NCI-H128 (cell line): Measurements from ENCODE around the gene ENTPD8.

Source experiments
- DNase-seq: peaks from one replicate; lab custom pipeline; 2025; ENCODE audit not compliant: unreplicated experiment; lab: John Stamatoyannopoulos, UW

Gene ENTPD8

DNA sequence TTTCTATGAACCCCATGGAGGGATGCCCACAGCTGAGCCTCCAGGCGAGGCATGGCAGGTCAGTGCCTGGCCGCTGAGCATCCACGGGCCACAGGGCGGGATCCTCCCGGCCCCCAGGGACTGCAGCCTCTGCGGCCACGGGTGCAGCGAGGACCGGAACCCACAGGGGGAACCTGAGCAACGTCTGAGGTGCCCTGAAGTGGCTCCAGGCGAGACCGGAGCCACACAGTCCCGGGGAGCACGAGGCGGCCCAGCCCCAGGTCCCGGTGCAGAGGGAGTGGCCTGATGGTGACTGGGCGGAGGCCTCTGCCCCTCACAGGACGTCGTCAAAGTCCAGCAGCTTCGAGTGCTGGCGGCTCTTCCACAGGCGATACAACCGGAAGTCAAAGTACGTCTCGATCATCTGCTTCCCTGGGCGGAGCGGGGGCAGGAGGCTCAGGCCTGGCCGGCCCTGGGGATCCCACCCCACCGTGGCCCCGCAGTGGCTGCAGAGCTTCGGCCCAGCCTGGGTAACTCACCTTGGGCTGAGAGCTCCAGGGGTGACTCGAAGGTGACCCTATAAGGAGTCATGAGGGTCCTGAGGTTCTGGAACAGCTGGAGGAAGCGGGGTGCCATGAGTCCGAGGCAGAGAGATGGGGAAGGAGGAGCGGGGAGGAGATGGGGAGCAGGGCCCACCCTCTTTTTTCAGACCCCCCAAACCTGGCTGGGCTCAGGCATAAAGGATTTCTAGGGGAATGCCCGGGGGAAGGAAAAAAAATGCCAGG is 8.1 kb upstream of the ENTPD8 start:
- no peak for DNase-seq

DNA sequence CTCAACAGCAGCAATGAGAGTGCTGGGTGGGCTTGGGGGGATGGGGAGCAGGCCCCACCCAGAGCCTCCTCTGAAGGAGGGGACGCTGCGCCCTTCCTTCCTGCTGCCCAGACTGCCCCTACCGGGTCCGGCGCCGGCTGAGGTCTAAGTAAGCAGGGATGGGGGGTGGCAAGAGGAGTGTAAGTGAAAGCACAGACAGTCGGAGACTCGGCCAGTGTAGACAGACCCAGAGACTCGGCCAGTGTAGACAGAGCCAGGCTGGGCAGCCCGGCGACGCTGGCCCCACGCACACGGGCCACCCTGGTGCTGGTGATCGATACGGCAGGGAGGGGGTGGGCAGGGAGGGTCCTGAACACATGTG is 7.4 kb upstream of the ENTPD8 start:
- no peak for DNase-seq

DNA sequence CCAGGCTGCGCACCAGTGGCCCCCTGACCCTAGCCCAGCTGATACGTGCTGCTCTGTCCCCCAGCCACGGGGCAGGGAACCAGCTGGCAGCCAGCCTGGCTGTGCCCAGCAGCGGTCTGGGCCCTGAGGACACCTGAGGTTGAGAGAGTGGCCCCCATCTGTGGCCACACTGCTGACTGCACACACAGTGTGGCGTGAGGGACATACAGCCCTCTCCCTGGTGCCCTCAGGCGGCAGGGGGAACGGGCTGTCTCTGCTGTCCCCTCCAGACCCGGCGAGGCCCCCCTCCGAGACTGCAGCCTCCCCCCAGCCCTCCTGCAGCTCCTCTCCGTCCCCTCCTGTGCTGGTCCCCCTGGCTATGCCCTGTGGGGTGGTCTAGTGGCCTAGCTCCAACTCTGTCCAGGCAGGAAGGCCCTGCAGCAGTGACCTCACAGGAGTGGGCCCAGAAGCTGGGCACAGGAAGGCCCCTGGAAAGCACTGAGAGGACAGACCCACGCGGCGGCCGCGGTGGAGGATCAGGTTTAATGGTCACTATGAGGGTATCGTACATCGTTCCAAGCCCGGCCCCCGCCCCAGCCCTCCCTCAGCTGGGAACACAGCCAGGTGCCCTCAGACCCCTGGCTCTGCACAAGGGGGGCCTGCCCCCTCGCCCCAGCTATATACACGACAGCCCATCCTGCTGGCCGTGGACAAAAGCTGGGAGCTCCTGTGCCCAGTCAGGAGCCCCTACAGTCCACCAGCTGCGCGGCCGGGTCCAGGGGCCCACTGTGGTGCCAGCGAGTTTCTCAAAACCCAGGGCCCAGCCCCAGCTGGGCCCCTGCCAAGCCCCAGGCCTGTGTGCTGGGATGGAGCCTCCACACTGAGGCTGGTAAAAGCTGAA is 6.8 kb upstream of the ENTPD8 start:
- no peak for DNase-seq

DNA sequence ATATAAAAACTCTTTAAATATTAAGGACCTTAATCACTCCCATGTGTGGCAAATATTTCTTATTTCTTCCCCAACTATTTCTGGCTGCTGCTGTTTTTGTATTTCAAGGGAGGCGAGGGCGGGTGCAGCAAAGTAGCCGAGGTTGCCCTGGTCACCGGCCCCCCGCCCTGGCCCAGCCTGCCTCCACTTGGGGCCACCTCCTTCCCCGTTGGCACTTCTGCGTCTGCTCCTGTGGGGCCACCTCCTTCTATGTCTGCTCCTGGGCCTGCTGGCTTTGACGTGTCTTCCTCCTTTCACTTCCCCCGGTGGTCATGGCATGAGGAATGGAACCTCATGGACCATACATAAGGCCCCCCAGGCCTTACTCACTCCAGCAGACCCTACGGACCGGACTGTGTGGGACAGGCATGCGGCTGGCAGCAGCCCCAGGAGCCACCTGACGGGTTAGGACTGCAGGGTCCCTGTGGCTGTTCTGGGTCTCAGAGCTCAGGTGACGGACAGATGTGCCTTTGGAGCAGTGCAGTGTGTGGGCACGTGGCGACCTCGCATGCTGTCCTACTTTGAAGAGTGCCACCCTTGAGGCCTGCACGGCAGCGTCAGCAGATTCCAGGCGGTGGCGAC is 5.8 kb upstream of the ENTPD8 start:
- DNase-seq, result no peak

DNA sequence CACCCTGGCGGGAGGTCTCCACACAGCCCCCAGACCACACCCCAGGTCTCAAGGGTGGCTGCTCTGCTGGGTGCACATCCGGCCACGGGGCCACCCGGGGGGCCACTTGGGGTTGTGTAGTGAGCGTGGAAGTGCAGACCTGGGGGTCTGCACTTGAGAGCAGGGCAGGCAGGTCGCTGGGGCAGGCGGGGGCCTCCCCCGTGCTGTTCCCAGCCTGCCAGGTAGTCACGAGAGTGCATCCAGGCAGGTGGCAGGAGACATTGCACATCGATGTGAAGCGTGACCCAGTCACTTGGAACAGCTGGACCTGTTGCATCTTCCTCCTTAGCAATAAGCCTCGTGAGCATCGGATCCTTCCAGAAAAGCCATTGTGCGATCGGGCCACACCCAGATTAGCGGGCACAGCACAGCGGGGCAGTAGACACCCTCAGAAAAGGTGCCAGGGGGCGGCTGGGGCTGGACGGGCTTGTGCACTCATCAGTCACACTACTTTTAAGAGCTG is 4.8 kb upstream of the ENTPD8 start:
- no peak for DNase-seq

DNA sequence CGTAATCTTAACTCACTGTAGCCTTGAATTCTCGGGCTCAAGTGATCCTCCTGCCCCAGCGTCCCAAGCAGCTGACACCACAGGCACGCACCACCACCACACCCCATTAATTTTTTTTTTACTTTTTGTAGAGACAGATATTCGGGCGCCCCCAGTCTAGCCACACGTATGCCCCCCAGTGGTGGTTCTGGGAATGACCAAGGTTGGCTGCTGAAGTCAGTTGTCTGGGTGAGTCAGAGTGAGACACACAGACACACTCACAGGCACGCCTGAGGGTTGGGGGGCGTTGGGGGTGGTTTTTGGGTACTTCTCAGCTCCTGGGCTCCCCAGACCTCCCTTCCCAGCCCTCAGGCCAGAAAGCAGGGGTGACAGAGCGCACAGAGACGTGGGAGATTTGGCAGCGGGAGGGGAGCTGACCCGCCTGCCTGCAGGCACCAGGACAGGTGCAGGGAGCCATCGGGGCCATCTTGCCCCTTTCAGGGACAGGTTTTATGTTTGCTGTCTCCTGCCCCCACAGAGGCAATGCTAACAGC is 4.2 kb upstream of the ENTPD8 start:
- peak; percentile 74 for DNase-seq

DNA sequence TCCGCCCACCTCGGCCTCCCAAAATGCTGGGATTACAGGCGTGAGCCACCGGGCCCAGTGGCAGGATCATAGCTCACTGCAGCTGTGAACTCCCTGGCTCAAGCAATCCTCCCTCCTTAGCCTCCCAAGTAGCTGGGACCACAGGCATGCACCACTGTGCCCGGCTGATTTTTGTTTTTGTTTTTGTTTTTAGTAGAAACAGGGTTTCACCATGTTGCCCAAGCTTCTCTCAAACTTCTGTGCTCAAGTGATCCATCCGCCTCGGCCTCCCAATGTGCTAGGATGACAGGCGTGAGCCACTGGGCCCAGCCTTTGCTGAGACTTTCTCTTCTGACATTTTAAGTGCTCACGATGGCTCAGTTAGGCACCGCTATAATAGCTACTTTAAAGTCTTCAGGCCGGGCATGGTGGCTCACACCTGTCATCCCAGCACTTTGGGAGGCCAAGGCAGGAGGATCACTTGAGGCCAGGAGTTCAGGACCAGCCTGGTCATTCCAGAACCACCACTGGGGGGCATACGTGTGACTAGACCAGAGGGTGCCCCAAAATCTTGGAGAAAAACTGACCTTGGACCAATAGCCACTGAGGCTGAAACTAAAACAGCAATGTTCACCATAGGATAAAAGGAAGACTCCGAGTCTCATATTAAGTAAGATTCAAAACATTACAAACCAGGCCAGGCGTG is 3.1 kb upstream of the ENTPD8 start:
- DNase-seq, result no peak

DNA sequence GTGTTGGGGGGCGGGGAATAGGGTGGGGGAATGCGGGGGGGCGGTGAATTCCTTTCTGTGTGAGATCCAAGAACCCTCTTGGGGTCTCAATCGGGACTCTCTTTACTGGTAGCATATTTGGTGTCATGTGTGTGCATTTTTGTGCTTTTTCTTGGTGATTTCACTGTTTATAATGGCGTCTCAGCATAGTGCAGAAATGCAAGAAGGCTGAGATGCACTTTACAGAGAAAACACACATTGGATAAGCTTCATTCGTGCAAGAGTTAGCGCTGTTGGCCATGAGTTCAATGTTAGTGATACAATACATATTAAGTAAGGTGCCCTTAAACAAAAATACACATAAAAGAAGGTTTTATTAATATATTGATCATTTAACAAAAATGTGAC is 771 bp upstream of the ENTPD8 start:
- DNase-seq, result no peak

DNA sequence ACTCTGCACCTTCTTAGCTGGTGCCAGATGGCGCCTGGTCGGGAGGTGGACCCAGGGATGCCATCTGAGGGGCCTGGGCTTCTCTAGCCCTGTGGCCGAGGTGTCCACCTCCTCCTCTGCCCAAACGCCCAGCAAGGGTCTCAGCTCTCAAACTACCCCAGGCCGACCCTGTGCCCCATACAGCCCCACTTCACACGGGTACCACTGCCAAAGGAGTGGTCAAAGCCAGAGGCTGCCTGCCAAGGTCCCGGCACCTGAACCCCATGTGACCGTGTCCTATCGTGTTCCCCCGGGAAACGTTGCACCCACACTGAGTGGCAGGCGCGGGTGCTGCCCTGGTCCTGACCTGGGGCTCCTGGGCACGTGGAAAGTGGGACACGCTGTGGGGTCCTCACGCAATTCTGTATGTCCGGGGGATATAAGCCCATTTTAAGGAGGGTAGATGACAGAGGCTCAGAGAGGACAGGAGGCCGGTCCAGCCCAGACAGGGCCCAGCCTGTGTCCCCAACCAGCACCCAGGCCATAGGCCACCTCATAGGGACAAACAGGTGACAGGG is 1.9 kb downstream of the ENTPD8 start:
- no peak for DNase-seq

DNA sequence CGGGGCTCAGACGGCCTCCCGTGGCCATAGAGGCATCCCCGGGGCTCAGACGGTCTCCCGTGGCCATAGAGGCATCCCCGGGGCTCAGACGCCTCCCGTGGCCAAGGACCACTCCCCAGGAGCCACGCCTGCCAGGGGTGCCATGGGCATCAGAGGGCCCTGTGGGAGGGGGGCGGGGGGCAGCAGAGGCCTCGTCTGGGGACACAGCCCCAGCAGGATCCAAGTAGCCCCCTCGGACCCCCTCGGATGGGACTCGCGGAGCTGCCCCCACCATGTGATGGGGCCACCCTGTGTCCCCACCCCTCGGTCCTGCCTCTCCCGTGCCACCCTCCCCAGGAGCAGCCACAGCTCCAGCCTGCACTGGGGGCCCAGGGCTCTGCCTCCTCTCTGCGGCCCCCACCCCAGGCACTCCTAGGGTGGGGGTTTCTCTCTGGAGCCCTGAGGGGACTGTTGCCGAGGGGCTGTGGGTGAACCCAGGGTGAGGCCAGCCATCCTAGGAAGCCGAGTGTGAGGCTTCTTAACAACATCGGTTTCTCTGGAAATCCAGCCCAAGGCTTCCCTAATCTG is 2.5 kb downstream of the ENTPD8 start:
- DNase-seq, result no peak

DNA sequence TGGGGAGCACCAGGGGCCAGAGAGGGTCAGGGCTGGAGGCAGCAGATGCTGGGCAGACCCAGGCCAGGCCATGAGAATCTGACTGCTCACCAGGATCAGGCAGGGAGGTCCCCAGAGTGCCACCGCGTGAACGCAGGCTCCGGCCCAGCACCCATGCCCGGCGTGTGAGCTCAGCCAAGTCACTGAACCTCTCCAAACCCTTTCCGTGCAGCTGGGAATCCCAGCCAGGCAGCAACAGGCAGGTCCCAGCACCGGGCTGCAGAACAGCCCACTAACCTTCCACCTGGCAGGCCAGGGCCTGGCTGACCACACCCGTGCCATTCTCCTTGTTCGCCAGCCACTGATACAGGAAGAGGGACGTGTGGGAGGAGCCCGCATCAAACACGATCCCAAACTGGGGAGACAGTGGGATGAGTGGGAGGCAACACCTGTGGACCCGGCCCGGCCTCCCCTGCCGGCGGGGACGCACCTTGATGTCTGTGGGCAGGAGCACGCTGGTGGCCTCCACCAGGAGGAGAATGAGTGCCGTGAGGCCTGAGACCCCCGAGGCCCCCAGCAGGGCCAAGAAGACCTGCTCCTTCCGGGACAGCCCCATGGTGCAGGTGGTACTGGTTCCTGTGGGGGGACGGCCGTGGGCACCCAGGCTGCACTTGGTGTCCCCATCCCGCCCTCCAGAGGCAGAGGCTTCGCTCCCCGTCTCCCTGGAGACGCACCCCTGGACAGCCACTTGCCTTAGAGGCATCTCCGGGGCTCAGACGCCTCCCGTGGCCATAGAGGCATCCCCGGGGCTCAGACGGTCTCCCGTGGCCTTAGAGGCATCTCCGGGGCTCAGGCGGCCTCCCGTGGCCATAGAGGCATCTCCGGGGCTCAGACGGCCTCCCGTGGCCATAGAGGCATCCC is 3.2 kb downstream of the ENTPD8 start:
- no peak for DNase-seq

DNA sequence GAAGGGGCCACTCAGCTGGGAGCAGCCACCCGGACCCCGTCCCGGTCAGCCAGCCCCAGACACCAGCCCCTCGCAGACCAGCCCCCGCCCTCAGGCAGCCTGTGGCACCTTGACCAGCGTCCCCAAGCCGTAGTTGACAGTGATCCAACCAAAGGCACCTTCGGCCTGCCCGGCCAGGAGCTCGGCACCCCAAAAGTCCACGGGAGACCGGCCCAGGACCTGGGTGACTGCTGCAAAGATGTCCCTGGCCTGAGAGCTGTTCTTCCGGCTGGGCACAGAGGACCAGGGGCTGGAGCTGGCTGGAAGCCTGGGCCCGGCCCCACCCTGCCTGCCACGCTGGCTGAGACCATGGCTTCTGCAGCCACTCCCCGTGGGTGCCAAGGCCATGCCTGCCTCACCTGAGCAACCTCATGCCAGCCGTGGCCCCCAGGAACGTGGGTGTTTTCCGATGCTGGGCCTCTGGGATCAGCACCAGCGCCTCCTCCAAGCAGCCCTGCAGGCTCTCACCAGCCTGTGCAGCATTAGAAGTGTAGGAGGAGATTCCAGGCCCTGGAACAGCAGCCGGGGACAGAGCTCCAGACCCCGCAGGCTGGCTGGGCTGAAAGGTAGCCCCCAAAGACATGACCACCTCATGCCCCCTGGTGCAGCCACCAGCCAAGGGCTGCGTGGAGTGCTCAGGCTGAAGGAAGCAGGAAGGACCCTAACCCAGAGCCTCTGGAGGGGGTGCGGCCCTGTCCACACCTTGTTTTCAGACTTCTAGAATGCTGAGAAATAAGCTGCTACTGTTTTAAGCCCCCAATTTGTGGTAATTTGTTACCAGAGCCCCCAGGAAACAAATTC is 4.2 kb downstream of the ENTPD8 start:
- no peak for DNase-seq

DNA sequence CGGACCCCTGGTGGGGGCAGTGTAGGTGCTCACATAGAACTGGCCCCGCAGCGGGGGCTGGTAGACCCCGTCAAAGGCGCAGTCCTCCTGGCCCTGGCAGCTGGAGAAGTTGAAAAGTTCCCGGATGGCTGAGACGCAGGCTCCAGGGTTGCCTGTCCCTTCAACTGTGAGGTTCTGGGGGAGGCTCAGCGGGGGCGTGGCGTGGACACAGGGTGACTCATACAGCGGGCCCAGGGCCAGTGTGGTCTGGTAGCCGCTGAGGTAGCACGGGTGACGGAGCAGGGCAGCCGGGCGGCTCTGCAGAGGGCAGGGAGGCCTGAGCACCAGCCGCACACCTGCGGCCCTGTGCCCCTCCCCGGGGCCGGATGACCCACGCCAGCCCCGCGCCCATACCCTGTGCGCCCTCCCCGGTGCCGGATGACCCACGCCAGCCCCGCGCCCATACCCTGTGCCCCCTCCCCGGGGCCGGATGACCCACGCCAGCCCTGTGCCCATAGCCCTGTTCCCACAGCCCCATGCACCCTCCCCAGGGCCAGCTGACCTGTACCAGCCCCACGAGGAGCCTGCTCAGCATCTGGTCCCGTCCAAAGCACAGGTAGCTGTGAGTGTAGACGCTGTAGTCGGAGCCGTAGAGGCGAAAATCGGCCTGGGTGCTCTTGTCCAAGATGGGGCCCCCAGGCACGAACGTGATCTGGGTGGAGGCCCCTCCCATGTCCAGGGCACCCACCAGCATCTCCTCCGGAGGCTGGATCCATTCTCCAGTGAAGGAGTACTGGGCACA is 5.0 kb downstream of the ENTPD8 start:
- DNase-seq, result no peak

DNA sequence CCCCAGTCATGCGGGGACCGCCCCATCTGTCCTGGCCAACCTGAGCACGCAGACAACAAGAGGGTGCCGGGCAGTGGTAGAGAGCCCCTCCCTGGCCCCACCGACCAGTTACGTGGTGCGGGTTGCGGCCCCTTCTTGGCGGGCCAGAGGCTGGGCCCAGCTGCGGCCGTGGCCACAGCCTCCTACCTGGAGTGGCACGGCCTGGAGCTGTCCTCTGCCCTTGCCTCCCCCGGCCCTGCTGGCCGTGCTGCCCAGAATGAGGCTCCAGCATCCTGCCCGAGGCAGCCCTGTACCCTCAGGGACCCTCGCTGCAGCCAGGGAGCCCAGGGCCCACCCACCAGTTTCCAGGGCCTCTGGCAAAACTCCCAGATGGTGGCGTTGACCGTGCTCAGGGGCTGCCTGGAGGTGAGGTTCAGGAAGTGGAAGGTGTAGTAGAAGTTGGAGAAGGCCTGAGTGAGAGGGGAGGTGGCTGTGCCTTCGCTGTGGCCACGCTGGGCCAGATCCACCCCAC is 5.7 kb downstream of the ENTPD8 start:
- DNase-seq, result no peak

DNA sequence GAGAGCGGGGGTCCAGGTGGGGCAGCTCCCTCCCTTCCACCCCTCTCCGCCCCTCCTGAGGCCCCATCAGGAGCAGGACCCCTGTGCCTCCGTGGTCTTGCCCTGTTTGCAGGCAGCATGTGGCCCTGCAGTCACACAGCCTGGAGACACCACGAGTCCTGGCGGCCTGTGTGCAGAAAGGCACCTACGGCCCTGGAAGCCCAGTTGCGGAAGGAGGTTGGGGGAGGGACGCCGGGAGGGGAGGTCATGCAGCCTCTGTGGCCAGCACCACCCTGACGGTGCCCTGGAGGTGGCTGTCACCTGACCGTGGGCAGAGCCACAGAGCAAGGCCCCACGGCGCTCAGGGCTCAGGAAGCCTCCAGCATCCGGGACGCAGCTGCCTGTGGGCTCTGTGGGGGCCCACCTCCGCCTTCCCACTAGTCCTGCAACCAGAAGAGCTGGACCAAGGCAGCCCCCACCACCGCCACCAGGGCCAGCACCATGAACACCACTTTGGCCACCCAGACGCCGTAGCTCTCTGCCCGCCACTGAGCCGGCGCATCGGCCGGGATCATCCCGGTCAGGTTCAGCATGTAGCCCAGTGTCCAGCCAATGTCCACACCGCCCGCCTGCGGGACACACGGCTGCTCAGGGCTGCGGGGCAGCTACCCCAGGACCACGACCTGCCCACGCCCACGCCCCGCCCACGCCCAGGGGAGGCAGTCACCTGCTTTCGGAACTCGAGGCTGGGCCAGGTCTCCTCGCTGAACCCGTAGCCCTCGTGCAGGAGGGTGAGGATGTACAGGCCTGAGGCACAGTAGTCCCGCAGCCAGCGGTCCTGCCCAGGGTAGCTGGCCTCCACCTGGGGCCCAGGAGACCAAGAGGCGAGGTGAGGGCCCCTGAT is 6.4 kb downstream of the ENTPD8 start:
- DNase-seq, result no peak

DNA sequence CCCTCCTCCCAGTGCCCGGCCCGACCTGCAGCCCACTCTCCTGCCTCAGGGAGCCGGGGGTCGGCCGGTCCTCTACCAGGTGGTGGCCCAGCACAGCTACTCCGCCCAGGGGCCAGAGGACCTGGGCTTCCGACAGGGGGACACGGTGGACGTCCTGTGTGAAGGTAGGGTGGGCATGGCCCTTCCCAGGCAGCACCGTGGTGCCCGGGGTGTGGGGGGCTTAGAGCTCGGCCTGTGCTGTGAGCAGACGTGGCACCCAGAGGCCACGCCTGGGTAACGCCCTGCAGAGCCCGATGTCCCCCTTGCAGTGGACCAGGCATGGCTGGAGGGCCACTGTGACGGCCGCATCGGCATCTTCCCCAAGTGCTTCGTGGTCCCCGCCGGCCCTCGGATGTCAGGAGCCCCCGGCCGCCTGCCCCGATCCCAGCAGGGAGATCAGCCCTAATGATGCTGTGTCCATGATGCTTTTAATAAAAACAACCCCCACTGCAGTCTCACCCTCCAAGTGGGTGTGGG is 7.2 kb downstream of the ENTPD8 start:
- no peak for DNase-seq
